Keratinocyte (primary cell): ENCODE results near the gene VPS26C. TPM values are rescaled to one million over a fixed set of nuclear protein-coding genes. Genes with fewer than 3 reads are reported as not detected.

Experiments
- DNase-seq: peaks from one replicate; pipeline ENCODE4 v3.0.0-alpha.2; 2011; ENCODE audit warnings: low read depth, missing footprints, low spot score
- FAIRE-seq: peaks from 2 replicates; lab custom pipeline; 2011; peaks lifted over from hg19 to GRCh38; lab: Jason Lieb, UNC
- H2AFZ ChIP-seq: 2 replicates; pipeline ENCODE4 v1.6.0; 2012; ENCODE audit warnings: low read length, control low read depth, inconsistent platforms; ENCODE audit not compliant: control insufficient read depth
- H3K27ac ChIP-seq: 2 replicates; pipeline ENCODE4 v1.5.1; 2011; ENCODE audit warnings: low read length; ENCODE audit not compliant: control insufficient read depth, insufficient read depth
- H3K27me3 ChIP-seq: 3 replicates; pipeline ENCODE4 v1.6.0; 2011; ENCODE audit warnings: low read length; ENCODE audit not compliant: control insufficient read depth, insufficient read depth; ENCODE audit errors: extremely low read depth
- H3K36me3 ChIP-seq, 2 experiments: 2 replicates in 1 of 2; 3 replicates in 1 of 2; pipeline ENCODE4 v1.5.1; 2011; ENCODE audit warnings: low read length in 2 of 2, mild to moderate bottlenecking in 1 of 2; ENCODE audit not compliant: control insufficient read depth in 2 of 2, insufficient read depth in 2 of 2; ENCODE audit errors: extremely low read depth in 1 of 2
- H3K4me1 ChIP-seq: 3 replicates; pipeline ENCODE4 v1.5.1; 2011; ENCODE audit warnings: low read length; ENCODE audit not compliant: control insufficient read depth, insufficient read depth; ENCODE audit errors: extremely low read depth
- H3K4me2 ChIP-seq: 3 replicates; pipeline ENCODE4 v1.6.0; 2011; ENCODE audit warnings: low read depth, low read length; ENCODE audit not compliant: control insufficient read depth, insufficient read depth; ENCODE audit errors: extremely low read depth
- H3K4me3 ChIP-seq, 3 experiments: fragments of 200-600 bp in 1 of 3; sonication (generic) in 1 of 3; 2 replicates in 2 of 3; 3 replicates in 1 of 3; pipeline ENCODE4 v1.5.1; 2011 to 2016; ENCODE audit warnings: low read length in 3 of 3, mild to moderate bottlenecking in 3 of 3, control low read depth in 2 of 3, inconsistent platforms in 1 of 3, low read depth in 1 of 3, mixed read lengths in 1 of 3, mixed run types in 1 of 3, moderate library complexity in 1 of 3; ENCODE audit not compliant: control insufficient read depth in 2 of 3, insufficient read depth in 2 of 3; ENCODE audit errors: extremely low read depth in 1 of 3
- H3K79me2 ChIP-seq: 2 replicates; pipeline ENCODE4 v1.6.0; 2012; ENCODE audit warnings: low read length; ENCODE audit not compliant: control insufficient read depth, insufficient read depth
- H3K9ac ChIP-seq: 3 replicates; pipeline ENCODE4 v1.6.0; 2011; ENCODE audit warnings: low read length; ENCODE audit not compliant: control insufficient read depth, insufficient read depth; ENCODE audit errors: extremely low read depth
- H3K9me1 ChIP-seq: 3 replicates; pipeline ENCODE4 v1.6.0; 2011; ENCODE audit warnings: low read length; ENCODE audit not compliant: control insufficient read depth, insufficient read depth; ENCODE audit errors: extremely low read depth
- H3K9me3 ChIP-seq: 2 replicates; pipeline ENCODE4 v1.5.1; 2012; ENCODE audit warnings: low read depth, low read length; ENCODE audit not compliant: control insufficient read depth
- H4K20me1 ChIP-seq: 3 replicates; pipeline ENCODE4 v1.6.0; 2011; ENCODE audit warnings: low read length; ENCODE audit not compliant: control insufficient read depth, insufficient read depth; ENCODE audit errors: extremely low read depth
- EZH2 ChIP-seq: IDR thresholded peaks from one replicate; pipeline ENCODE4 v1.6.1; 2012; ENCODE audit warnings: inconsistent platforms, mild to moderate bottlenecking, low read length, moderate library complexity
- dilution Hi-C: fragments of 300-500 bp; cut with MboI; formaldehyde crosslinking; loops from one replicate; pipeline ENCODE4 v1.7.0; 2020; ENCODE audit warnings: low sequenced_read_pairs; ENCODE audit not compliant: extremely low pct_ligation_motif_present
- polyA plus RNA-seq, 5 experiments: library from polyadenylated mRNA; depleted of rRNA in 3 of 5; stranded (reverse) in 3 of 5; stranded (forward) in 1 of 5; unstranded in 1 of 5; fragments of >200 nt; gene quantifications; 1 replicate in 1 of 5; 2 replicates in 3 of 5; 3 replicates in 1 of 5; pipeline versions ENCODE4 v1.2.1 to v1.2.3, GENCODE V29; 2011 to 2012; ENCODE audit warnings: missing spikeins in 2 of 5, low read depth in 1 of 5, low replicate concordance in 1 of 5
- TF ChIP-seq, protein P1 (sequence below), 3 experiments: IDR thresholded peaks in 1 of 3; conservative IDR thresholded peaks in 1 of 3; optimal IDR thresholded peaks in 1 of 3; 2 replicates in 2 of 3; 3 replicates in 1 of 3; pipeline versions ENCODE3 to v1.5.1; 2011; ENCODE audit warnings: low read length in 3 of 3, mild to moderate bottlenecking in 3 of 3, moderate library complexity in 2 of 3, control low read depth in 1 of 3, inconsistent platforms in 1 of 3; ENCODE audit not compliant: insufficient read depth in 2 of 3; ENCODE audit errors: extremely low read depth in 1 of 3

VPS26C gene
- polyA plus RNA-seq, 1 donor (not counting 4 experiments of a cell fraction or from before 2014, with no cell fraction given): 41.3 TPM

DNA sequence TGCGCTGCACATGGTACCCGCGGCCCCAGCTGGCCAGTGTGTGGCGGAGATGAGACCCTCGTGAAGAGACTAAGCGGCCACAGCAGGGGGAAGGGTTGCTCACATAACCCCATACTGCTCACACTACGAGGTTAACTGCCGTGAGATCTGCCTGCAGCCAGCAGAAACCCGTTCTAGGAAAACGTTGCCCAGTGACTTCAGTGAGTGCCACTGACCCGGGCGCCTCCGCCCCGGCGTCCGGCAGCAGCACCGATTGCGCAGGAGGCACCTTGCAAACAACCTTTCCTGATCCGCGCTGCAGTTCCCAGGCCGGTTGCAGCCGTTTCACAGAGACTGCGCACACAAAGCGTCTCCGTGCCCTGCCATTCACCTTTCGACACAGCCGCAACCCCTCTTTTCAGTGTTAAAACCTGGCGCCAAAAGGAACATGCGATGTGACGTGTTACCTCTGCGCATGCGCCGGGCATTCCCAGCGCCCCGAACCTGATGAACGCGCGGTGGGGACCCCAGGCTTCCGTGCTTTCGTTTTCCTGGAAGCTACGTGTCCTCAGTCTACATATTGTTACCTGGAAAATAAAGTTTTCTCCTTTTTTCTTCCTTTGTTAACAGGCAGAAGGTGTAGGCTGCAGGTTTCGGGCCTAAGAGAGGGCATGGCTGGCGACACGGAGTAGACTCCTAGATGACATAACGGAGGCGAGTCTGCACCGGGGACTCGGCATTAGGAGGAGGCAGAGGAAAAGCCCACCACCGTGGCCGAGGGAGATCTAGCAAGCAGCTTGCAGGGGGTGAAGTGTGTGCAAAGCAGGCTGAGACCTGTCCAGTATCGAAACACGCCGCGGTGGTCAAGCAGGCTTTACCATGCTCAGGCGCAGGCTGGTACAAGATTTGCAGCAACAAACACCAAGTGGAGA lies 8.9 kb downstream of the VPS26C start:
- Histone ChIP-seq H3K4me3 (peak overlapping the region; percentile 21 to 85 (median 60)), H3K9me3 (no peaks in the 10 kb centered on the region), H3K9me1 (no peaks in the 10 kb centered on the region), H4K20me1 (no peaks in the 10 kb centered on the region), H3K27me3 (no peaks in the 10 kb centered on the region), H3K27ac (peak overlapping the region; percentile 83), H3K4me2 (peak overlapping the region; percentile 98), H3K36me3 (peaks cover 2 to 5% of the 10 kb centered on the region in 2 experiments), H2AFZ (peak overlapping the region; percentile 87), H3K9ac (peak overlapping the region; percentile 77), H3K4me1 (peaks cover 20% of the 10 kb centered on the region), H3K79me2 (peaks cover 69% of the 10 kb centered on the region)
- peak; percentile 81 for FAIRE-seq
- dilution Hi-C loops: no loop called here
- TF ChIP-seq, protein P1, sequence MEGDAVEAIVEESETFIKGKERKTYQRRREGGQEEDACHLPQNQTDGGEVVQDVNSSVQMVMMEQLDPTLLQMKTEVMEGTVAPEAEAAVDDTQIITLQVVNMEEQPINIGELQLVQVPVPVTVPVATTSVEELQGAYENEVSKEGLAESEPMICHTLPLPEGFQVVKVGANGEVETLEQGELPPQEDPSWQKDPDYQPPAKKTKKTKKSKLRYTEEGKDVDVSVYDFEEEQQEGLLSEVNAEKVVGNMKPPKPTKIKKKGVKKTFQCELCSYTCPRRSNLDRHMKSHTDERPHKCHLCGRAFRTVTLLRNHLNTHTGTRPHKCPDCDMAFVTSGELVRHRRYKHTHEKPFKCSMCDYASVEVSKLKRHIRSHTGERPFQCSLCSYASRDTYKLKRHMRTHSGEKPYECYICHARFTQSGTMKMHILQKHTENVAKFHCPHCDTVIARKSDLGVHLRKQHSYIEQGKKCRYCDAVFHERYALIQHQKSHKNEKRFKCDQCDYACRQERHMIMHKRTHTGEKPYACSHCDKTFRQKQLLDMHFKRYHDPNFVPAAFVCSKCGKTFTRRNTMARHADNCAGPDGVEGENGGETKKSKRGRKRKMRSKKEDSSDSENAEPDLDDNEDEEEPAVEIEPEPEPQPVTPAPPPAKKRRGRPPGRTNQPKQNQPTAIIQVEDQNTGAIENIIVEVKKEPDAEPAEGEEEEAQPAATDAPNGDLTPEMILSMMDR (optimal IDR thresholded peaks at IDR 0.05 in 1 of 3, IDR thresholded peaks at IDR 0.05 in 1 of 3, conservative IDR thresholded peaks at IDR 0.05 in 1 of 3; ENCODE audit: extremely low read depth in 1 of 3, insufficient read depth in 2 of 3, low read length in 3 of 3): no peak
- no peak for TF ChIP-seq EZH2
- no peak for DNase-seq

DNA sequence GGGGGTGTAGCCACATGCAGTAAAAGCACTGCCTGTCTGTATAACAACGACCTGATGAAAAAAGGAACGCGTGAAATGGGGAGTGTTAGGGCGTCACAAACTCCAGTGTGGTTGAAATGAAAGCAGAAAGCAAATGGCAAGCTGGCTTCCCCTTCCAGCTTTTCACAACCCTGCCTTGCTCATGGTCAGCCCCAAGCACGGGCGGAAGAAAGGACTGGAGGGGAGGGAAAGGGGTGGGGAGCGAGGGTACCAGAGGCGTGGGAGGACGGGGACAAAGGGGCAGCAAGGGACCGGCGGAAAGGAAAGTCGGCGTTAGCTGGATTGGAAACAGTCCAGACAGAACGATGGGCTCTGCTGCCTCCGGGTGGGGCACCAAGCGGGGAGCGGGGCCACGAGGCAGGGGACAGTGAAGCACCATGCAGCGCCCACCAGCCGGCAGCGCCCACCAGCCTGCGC lies 9.6 kb downstream of the VPS26C start:
- TF ChIP-seq, protein P1 (optimal IDR thresholded peaks at IDR 0.05 in 1 of 3, IDR thresholded peaks at IDR 0.05 in 1 of 3, conservative IDR thresholded peaks at IDR 0.05 in 1 of 3; ENCODE audit: extremely low read depth in 1 of 3, insufficient read depth in 2 of 3, low read length in 3 of 3): no peak
- TF ChIP-seq EZH2: no peak
- peaks cover 20% of the 10 kb centered on the region for H3K4me1 ChIP-seq
- H3K79me2 ChIP-seq: peaks cover 67% of the 10 kb centered on the region
- peaks cover 2 to 5% of the 10 kb centered on the region in 2 experiments for H3K36me3 ChIP-seq
- no peaks in the 10 kb centered on the region for H4K20me1 ChIP-seq
- H3K4me3 ChIP-seq: peak overlapping the region; percentile 21 to 85 (median 60)
- no peaks in the 10 kb centered on the region for H3K9me3 ChIP-seq
- H3K27ac ChIP-seq: peak overlapping the region; percentile 83
- DNase-seq (no peak), FAIRE-seq (no peak)
- H2AFZ ChIP-seq: peak overlapping the region; percentile 87
- peak overlapping the region; percentile 77 for H3K9ac ChIP-seq
- peak overlapping the region; percentile 98 for H3K4me2 ChIP-seq
- dilution Hi-C loops: no loop called here
- no peaks in the 10 kb centered on the region for H3K9me1 ChIP-seq
- no peaks in the 10 kb centered on the region for H3K27me3 ChIP-seq
